Activated CD8-positive, alpha-beta memory T cell treated with anti-CD3 and anti-CD28 coated beads for 36 hours (primary cell): ENCODE results near the gene CACNA1H. TPM values are rescaled to one million over a fixed set of nuclear protein-coding genes. Genes with fewer than 3 reads are reported as not detected.

Experiments
- CTCF ChIA-PET: fragments of 350-600 bp; sonication (Branson Sonifier 250); formaldehyde crosslinking; loops from one replicate; lab custom pipeline; 2021; ENCODE audit warnings: antibody characterized with exemption; lab: Charles Lee
- POLR2A ChIA-PET: fragments of 350-600 bp; sonication (Branson Sonifier 250); formaldehyde crosslinking; loops from one replicate; lab custom pipeline; 2021; ENCODE audit warnings: antibody characterized with exemption; lab: Charles Lee
- total RNA-seq, 2 experiments: library from RNA; stranded (reverse); gene quantifications; one replicate each; pipeline ENCODE4 v1.2.3, GENCODE V29; 2021

Gene CACNA1H
- total RNA-seq, 2 experiments from 2014 or later: 0.44 to 0.63 TPM

GRCh38 chr16:1168837-1169236 lies 15.9 kb downstream of the CACNA1H start:
- POLR2A ChIA-PET: no interaction called here
- CTCF ChIA-PET: no interaction called here

- CTCF ChIA-PET: no interaction called here
- POLR2A ChIA-PET: no interaction called here
Observed at GRCh38 chr16:1169285-1170075, 16.6 kb downstream of the CACNA1H start.

- CTCF ChIA-PET: no interaction called here
Observed at GRCh38 chr16:1170076-1170418, 17.1 kb downstream of the CACNA1H start.

GRCh38 chr16:1171001-1171400 lies 18.1 kb downstream of the CACNA1H start:
- CTCF ChIA-PET: no interaction called here
- POLR2A ChIA-PET: no interaction called here

More at GRCh38 chr16:1170076-1170418, 17.1 kb downstream of the CACNA1H start:
- POLR2A ChIA-PET: no interaction called here

- ChIA-PET POLR2A (no interaction called here), CTCF (interaction anchor here (0.6 kb wide), 1 partner anchor 845 kb away, joined by 3 read pairs; no protein-coding TSS in a partner anchor)
Observed at GRCh38 chr16:1171854-1172428, 19.0 kb downstream of the CACNA1H start.

GRCh38 chr16:1172651-1173050 lies 19.7 kb downstream of the CACNA1H start:
- ChIA-PET POLR2A (no interaction called here), CTCF (no interaction called here)

- CTCF ChIA-PET: interaction anchor here (0.6 kb wide), 2 partner anchors 10 to 117 kb away, joined by 3 read pairs; no protein-coding TSS in a partner anchor
Observed at GRCh38 chr16:1173788-1174451, 21.0 kb downstream of the CACNA1H start.

GRCh38 chr16:1174477-1175357 lies 21.8 kb downstream of the CACNA1H start:
- POLR2A ChIA-PET: no interaction called here
- CTCF ChIA-PET: interaction anchor here (0.6 kb wide), 2 partner anchors 9 to 116 kb away, joined by 3 read pairs; no protein-coding TSS in a partner anchor

More at GRCh38 chr16:1173788-1174451, 21.0 kb downstream of the CACNA1H start:
- POLR2A ChIA-PET: no interaction called here

GRCh38 chr16:1175566-1176279 lies 22.8 kb downstream of the CACNA1H start:
- ChIA-PET CTCF (no interaction called here), POLR2A (no interaction called here)

- ChIA-PET CTCF (no interaction called here), POLR2A (no interaction called here)
Observed at GRCh38 chr16:1176280-1176897, 23.5 kb downstream of the CACNA1H start.

- CTCF ChIA-PET: no interaction called here
- POLR2A ChIA-PET: no interaction called here
Observed at GRCh38 chr16:1177053-1177452, 24.1 kb downstream of the CACNA1H start.

GRCh38 chr16:1177750-1178149 lies 24.8 kb downstream of the CACNA1H start:
- CTCF ChIA-PET: no interaction called here
- POLR2A ChIA-PET: no interaction called here

GRCh38 chr16:1178295-1178910 lies 25.5 kb downstream of the CACNA1H start:
- CTCF ChIA-PET: no interaction called here
- POLR2A ChIA-PET: no interaction called here

- POLR2A ChIA-PET: no interaction called here
- CTCF ChIA-PET: interaction anchor here (0.6 kb wide), 1 partner anchor 38 kb away, joined by 3 read pairs; no protein-coding TSS in a partner anchor
Observed at GRCh38 chr16:1180549-1181403, 27.9 kb downstream of the CACNA1H start.

- POLR2A ChIA-PET: no interaction called here
- CTCF ChIA-PET: interaction anchor here (0.6 kb wide), 1 partner anchor 39 kb away, joined by 3 read pairs; no protein-coding TSS in a partner anchor
Observed at GRCh38 chr16:1181404-1182315, 28.8 kb downstream of the CACNA1H start.

- POLR2A ChIA-PET: no interaction called here
- CTCF ChIA-PET: no interaction called here
Observed at GRCh38 chr16:1182316-1182671, 29.4 kb downstream of the CACNA1H start.
